ENCODE measurements around the gene TESPA1.

DNA sequence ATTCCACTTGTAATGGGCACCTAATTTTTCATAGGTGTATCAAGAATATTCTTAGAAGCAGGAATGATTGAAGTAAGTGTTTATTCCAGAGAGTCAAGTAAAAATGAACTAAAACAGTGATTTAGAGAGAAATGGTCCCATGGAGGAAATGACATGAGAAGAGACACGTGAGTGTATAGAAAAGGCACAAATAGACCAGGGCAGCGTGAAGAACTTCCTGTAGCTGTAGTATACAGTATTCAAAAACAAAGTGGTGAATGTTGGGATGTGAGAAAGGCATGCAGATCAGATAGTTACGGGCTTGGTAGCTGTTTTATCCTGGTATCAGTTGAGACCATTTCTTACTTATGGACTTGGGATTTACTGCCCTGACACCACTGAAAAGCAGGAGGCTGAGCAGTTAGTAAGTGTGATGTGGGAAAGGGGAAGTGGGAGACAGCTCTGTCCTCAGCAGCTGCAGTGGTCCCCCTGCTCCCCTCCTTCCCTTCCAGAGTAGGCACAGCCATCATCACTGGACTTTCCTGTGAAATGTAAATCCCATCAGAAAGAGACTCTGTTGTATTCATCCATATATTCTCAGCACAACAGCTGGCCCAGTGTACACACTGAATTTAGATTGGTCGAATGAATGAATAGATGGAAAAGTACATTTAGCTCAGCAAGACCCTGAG, 16.8 kb upstream of the TESPA1 start:
- TF ChIP-seq GATA2 (IDR thresholded peaks at IDR 0.05; ENCODE audit: low read depth, low read length): no peak
- no peak for TF ChIP-seq GATA3 (IDR thresholded peaks at IDR 0.05; ENCODE audit: low read depth, low read length)
